NB4 (cell line): ENCODE data around the gene SLC36A2.

Experiments used
- DNase-seq: peaks from one replicate; pipeline ENCODE4 v3.0.0; 2010; ENCODE audit warnings: low read depth
- H3K4me3 ChIP-seq: one replicate; pipeline ENCODE4 v1.5.1; 2011; ENCODE audit warnings: mild to moderate bottlenecking, low read depth, low read length, moderate library complexity
- CTCF ChIP-seq: IDR thresholded peaks from one replicate; pipeline ENCODE4 v1.5.1; 2012; ENCODE audit warnings: low read depth, low read length
- MAX ChIP-seq: IDR thresholded peaks from 2 replicates; pipeline ENCODE4 v1.6.1; 2011; ENCODE audit warnings: low read depth, low read length
- MYC ChIP-seq: IDR thresholded peaks from 2 replicates; pipeline ENCODE4 v1.6.1; 2011; ENCODE audit warnings: low read depth, low read length
- POLR2A ChIP-seq: IDR thresholded peaks from 2 replicates; pipeline ENCODE4 v1.6.1; 2011; ENCODE audit warnings: mild to moderate bottlenecking; ENCODE audit not compliant: insufficient read length; ENCODE audit errors: extremely low read depth

The SLC36A2 gene

GRCh38 chr5:151347369-151347768 is at the start of gene SLC36A2:
TSS of gene SLC36A2 (minus strand) at chr5:151347559. CDS start at chr5:151347460, 99 bp downstream.
- TF ChIP-seq MAX (no peak), POLR2A (no peak), CTCF (no peak), MYC (no peak)
- no peak for DNase-seq
- no peak within 1 kb of the TSS for H3K4me3 ChIP-seq

DNA sequence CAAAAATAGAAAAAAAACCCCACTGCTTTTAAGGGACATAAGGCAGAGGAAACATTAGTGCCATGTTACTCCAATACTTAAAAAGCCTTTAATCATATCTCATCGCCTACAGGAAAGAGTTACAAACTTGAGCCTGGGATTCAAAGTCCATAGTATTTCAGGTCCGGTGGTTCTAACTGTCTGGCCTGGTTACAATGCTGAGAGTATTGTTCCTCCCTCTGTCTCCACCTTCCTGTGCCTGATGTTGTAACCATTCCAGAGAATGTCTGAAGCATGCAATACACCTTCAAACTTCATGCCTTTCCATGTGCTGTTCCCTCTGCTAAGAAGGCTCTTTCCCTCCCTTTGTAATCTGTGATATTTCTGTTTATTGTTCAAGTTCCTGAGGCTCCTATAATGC is 41.6 kb upstream of the SLC36A2 start:
- no peak for DNase-seq
- no peak for TF ChIP-seq POLR2A
- TF ChIP-seq MAX = no peak
- no peak for TF ChIP-seq MYC
- no peak for TF ChIP-seq CTCF

GRCh38 chr5:151384106-151384505 is 36.7 kb upstream of the SLC36A2 start:
- no peak for DNase-seq
- H3K4me3 ChIP-seq = no peak overlapping the region
- TF ChIP-seq POLR2A (no peak), MYC (no peak), MAX (no peak), CTCF (no peak)

More for the DNA sequence above, 41.6 kb upstream of the SLC36A2 start:
- H3K4me3 ChIP-seq = no peak overlapping the region

- TF ChIP-seq MAX = no peak
- TF ChIP-seq MYC = no peak
- no peak for TF ChIP-seq POLR2A
- no peak for TF ChIP-seq CTCF
- no peak for DNase-seq
- H3K4me3 ChIP-seq = no peak overlapping the region
These were observed 35.7 kb upstream of the SLC36A2 start for GRCh38 chr5:151383011-151383410.

DNA sequence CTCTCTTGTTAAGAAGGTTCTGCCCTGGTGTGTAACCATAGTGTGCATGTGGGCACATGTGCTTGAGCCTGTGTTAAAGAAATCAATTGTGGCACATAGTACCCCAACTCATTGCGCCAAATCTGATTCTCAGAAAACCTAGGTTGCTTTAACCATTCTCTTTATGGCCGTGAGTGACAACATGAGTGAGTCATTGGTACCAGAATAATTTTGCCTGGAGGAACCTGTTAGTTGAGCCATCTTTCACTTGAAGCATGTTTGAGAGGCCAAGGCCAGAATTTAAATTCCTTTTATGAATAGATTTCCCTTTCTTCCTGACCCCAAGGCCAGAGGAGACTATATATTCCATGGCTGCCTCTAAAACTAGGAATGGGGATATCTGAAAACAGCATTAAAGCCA is 35.2 kb upstream of the SLC36A2 start:
- DNase-seq = no peak
- H3K4me3 ChIP-seq = no peak overlapping the region
- TF ChIP-seq MYC = no peak
- TF ChIP-seq CTCF = no peak
- TF ChIP-seq POLR2A = no peak
- TF ChIP-seq MAX = no peak

DNA sequence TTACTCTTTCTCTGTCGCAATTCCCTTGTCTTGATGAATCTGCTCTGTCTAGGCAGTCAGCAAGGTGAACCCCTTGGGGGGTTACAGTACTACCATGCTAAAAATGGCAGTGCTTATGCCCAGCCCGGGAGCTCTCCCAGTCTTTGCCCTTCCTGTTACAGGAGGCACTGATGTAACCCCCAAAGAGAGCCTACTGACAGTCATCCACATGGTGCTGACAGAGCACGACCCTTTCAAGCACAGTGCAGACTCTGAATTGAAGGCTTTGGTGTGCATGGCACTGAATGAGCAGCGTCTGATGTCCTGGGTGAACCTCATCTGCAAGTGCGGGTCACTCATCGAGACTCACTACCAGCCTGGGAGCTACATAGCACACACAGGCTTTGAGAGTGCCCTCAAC is 34.5 kb upstream of the SLC36A2 start:
- H3K4me3 ChIP-seq = no peak overlapping the region
- TF ChIP-seq POLR2A (no peak), MYC (no peak), MAX (no peak)
- DNase-seq = no peak
